Activated CD8-positive, alpha-beta memory T cell treated with anti-CD3 and anti-CD28 coated beads for 4 hours (primary cell): ENCODE results near the gene MRC1.
"Not testable (repeated sequence)": the region's sequence is repeated elsewhere in the genome, so short reads cannot be mapped to it uniquely, and the experiment has no call there.

Experiments used
- DNase-seq, 2 donors: peaks; one replicate each; pipeline ENCODE4 v3.0.0-alpha.2; 2020; ENCODE audit warnings: low read depth in 2 of 2

Gene MRC1

GRCh38 chr10:17905491-17905890 is 96.3 kb downstream of the MRC1 start:
- DNase-seq, result no peak

GRCh38 chr10:17906002-17906401 is 96.9 kb downstream of the MRC1 start:
- DNase-seq, result no peak

- DNase-seq, result no peak
Measured at GRCh38 chr10:17907641-17908040, 98.5 kb downstream of the MRC1 start.

GRCh38 chr10:17910125-17910789 is 101.1 kb downstream of the MRC1 start:
- DNase-seq, result no peak

GRCh38 chr10:17912754-17913153 is 103.6 kb downstream of the MRC1 start:
- DNase-seq, result no peak

- DNase-seq, result no peak
Measured at GRCh38 chr10:17913604-17914003, 104.5 kb downstream of the MRC1 start.

GRCh38 chr10:17914169-17915045 is 105.3 kb downstream of the MRC1 start:
- DNase-seq, result no peak

GRCh38 chr10:17915181-17915580 is 106.0 kb downstream of the MRC1 start:
- no peak for DNase-seq

GRCh38 chr10:17918187-17918903 is 109.2 kb downstream of the MRC1 start:
- DNase-seq, result no peak

- DNase-seq, result no peak
Measured at GRCh38 chr10:17921378-17921777, 112.2 kb downstream of the MRC1 start.

- DNase-seq, result no peak
Measured at GRCh38 chr10:17923728-17924127, 114.6 kb downstream of the MRC1 start.

- DNase-seq, result no peak
Measured at GRCh38 chr10:17943033-17943745, 134.0 kb downstream of the MRC1 start.

- not testable (repeated sequence) for DNase-seq
Measured at GRCh38 chr10:17950269-17950668, 141.1 kb downstream of the MRC1 start.

GRCh38 chr10:17950726-17951125 is 141.6 kb downstream of the MRC1 start:
- no peak for DNase-seq

GRCh38 chr10:17951868-17952371 is 142.8 kb downstream of the MRC1 start, which contains the start of gene SLC39A12:
TSS of gene SLC39A12 (plus strand) at chr10:17951918. CDS start at chr10:17953277, 1,359 bp downstream.
- no peak for DNase-seq

GRCh38 chr10:17954372-17954771 is 145.2 kb downstream of the MRC1 start:
- not testable (repeated sequence) for DNase-seq

GRCh38 chr10:17954861-17955260 is 145.7 kb downstream of the MRC1 start:
- no peak for DNase-seq

- no peak for DNase-seq
Measured at GRCh38 chr10:17958049-17958448, 148.9 kb downstream of the MRC1 start.

GRCh38 chr10:17959870-17960269 is 150.7 kb downstream of the MRC1 start:
- no peak for DNase-seq
